A549 (cell line): Measurements from ENCODE around the gene ZNF100.
"Not testable (repeated sequence)": the region's sequence is repeated elsewhere in the genome, so short reads cannot be mapped to it uniquely, and the experiment has no call there.

ENCODE experiments used
- CEBPB ChIP-seq, 2 experiments: fragments of >200 bp in 1 of 2; sonication (Bioruptor Twin) in 1 of 2; formaldehyde crosslinking in 1 of 2; IDR thresholded peaks; 2 replicates each; pipeline ENCODE4 v1.6.1; 2012 to 2016
- CHD2 ChIP-seq: fragments of 150-350 bp; IDR thresholded peaks from 2 replicates; pipeline ENCODE4 v1.6.1; 2014; ENCODE audit warnings: low read length; ENCODE audit not compliant: partially characterized antibody
- CHD4 ChIP-seq: fragments of 200-600 bp; sonication (generic); IDR thresholded peaks from 2 replicates; pipeline ENCODE4 v1.6.1; 2016; ENCODE audit warnings: antibody characterized with exemption, mild to moderate bottlenecking, borderline replicate concordance
- CTCF ChIP-seq: fragments of >200 bp; sonication (Bioruptor Twin); formaldehyde crosslinking; IDR thresholded peaks from 3 replicates; pipeline ENCODE4 v1.5.1; 2016
- HEYL ChIP-seq: fragments of 250-450 bp; sonication (Bioruptor Pico); IDR thresholded peaks from 2 replicates; pipeline ENCODE4 v1.8.0; 2021; ENCODE audit warnings: mild to moderate bottlenecking, moderate library complexity
- HOXB5 ChIP-seq: fragments of 250-450 bp; sonication (Bioruptor Pico); IDR thresholded peaks from 2 replicates; pipeline ENCODE4 v1.5.0; 2020; ENCODE audit warnings: mild to moderate bottlenecking, moderate library complexity
- JUN ChIP-seq, 2 experiments: fragments of >200 bp; sonication (Bioruptor Twin); formaldehyde crosslinking; IDR thresholded peaks; 2 replicates in 1 of 2; 3 replicates in 1 of 2; pipeline ENCODE4 v1.6.1; 2016 to 2017
- KDM5A ChIP-seq: fragments of 200-600 bp; sonication (generic); IDR thresholded peaks from 2 replicates; pipeline ENCODE4 v1.6.1; 2016; ENCODE audit warnings: antibody characterized with exemption, mild to moderate bottlenecking
- POLR2A ChIP-seq: IDR thresholded peaks from 2 replicates; pipeline ENCODE4 v1.6.1; 2012; ENCODE audit warnings: mild to moderate bottlenecking, low read length
- RAD21 ChIP-seq, 2 experiments: fragments of >200 bp in 1 of 2; sonication (Bioruptor Twin) in 1 of 2; formaldehyde crosslinking in 1 of 2; IDR thresholded peaks in 1 of 2; conservative IDR thresholded peaks in 1 of 2; 2 replicates in 1 of 2; 3 replicates in 1 of 2; pipeline ENCODE4 v1.6.1; 2012 to 2018; ENCODE audit warnings: inconsistent platforms in 1 of 2
- RNF2 ChIP-seq: fragments of 200-600 bp; sonication (generic); IDR thresholded peaks from 2 replicates; pipeline ENCODE4 v1.6.1; 2016; ENCODE audit warnings: low read depth, mild to moderate bottlenecking, antibody characterized with exemption, moderate library complexity, borderline replicate concordance
- ZFP36 ChIP-seq: fragments of 450-650 bp; IDR thresholded peaks from 2 replicates; pipeline ENCODE4 v1.6.1; 2014; ENCODE audit warnings: borderline replicate concordance; ENCODE audit not compliant: partially characterized antibody
- ZNF302 ChIP-seq: fragments of 250-450 bp; sonication (Bioruptor Pico); IDR thresholded peaks from 2 replicates; pipeline ENCODE4 v1.9.0; 2021; ENCODE audit warnings: inconsistent platforms, mild to moderate bottlenecking, moderate library complexity
- TF ChIP-seq, protein P1 (sequence below): fragments of 200-600 bp; sonication (generic); IDR thresholded peaks from 2 replicates; pipeline ENCODE4 v1.6.1; 2016; ENCODE audit warnings: antibody characterized with exemption, mild to moderate bottlenecking, moderate library complexity

DNA sequence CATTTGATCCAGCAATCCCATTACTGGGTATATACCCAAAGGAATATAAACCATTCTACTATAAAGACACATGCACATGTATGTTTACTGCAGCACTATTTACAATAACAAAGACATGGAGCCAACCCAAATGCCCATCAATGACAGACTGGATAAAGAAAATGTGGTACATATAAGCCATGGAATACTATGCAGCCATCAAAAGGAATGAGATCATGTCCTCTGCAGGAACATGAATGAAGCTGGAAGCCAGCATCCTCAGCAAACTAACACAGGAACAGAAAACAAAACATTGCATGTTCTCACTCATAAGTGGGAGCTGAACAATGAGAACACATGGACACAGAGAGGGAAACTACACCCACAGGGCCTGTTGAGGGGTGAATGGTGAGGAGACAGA, 11.8 kb downstream of the ZNF100 start:
- TF ChIP-seq HOXB5 (CRISPR knock-in tag); CTCF; HEYL; CHD4; POLR2A; RAD21 (conservative IDR thresholded peaks at IDR 0.05 in 1 of 2, IDR thresholded peaks at IDR 0.05 in 1 of 2); JUN (IDR thresholded peaks at IDR 0.05); CHD2; ZFP36; CEBPB (IDR thresholded peaks at IDR 0.05); RNF2; ZNF302 (CRISPR knock-in tag); KDM5A: not testable (repeated sequence)
- TF ChIP-seq, protein P1, sequence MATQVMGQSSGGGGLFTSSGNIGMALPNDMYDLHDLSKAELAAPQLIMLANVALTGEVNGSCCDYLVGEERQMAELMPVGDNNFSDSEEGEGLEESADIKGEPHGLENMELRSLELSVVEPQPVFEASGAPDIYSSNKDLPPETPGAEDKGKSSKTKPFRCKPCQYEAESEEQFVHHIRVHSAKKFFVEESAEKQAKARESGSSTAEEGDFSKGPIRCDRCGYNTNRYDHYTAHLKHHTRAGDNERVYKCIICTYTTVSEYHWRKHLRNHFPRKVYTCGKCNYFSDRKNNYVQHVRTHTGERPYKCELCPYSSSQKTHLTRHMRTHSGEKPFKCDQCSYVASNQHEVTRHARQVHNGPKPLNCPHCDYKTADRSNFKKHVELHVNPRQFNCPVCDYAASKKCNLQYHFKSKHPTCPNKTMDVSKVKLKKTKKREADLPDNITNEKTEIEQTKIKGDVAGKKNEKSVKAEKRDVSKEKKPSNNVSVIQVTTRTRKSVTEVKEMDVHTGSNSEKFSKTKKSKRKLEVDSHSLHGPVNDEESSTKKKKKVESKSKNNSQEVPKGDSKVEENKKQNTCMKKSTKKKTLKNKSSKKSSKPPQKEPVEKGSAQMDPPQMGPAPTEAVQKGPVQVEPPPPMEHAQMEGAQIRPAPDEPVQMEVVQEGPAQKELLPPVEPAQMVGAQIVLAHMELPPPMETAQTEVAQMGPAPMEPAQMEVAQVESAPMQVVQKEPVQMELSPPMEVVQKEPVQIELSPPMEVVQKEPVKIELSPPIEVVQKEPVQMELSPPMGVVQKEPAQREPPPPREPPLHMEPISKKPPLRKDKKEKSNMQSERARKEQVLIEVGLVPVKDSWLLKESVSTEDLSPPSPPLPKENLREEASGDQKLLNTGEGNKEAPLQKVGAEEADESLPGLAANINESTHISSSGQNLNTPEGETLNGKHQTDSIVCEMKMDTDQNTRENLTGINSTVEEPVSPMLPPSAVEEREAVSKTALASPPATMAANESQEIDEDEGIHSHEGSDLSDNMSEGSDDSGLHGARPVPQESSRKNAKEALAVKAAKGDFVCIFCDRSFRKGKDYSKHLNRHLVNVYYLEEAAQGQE, result not testable (repeated sequence)
